DMS 273 (cell line): ENCODE measurements around the gene ANKAR.
"Not testable (repeated sequence)": the region's sequence is repeated elsewhere in the genome, so short reads cannot be mapped to it uniquely, and the experiment has no call there.

Source experiments
- DNase-seq: peaks from one replicate; lab custom pipeline; 2025; ENCODE audit not compliant: unreplicated experiment; lab: John Stamatoyannopoulos, UW

Gene ANKAR

GRCh38 chr2:189657867-189658266 lies 16.6 kb upstream of the ANKAR start:
- DNase-seq, result no peak

DNA sequence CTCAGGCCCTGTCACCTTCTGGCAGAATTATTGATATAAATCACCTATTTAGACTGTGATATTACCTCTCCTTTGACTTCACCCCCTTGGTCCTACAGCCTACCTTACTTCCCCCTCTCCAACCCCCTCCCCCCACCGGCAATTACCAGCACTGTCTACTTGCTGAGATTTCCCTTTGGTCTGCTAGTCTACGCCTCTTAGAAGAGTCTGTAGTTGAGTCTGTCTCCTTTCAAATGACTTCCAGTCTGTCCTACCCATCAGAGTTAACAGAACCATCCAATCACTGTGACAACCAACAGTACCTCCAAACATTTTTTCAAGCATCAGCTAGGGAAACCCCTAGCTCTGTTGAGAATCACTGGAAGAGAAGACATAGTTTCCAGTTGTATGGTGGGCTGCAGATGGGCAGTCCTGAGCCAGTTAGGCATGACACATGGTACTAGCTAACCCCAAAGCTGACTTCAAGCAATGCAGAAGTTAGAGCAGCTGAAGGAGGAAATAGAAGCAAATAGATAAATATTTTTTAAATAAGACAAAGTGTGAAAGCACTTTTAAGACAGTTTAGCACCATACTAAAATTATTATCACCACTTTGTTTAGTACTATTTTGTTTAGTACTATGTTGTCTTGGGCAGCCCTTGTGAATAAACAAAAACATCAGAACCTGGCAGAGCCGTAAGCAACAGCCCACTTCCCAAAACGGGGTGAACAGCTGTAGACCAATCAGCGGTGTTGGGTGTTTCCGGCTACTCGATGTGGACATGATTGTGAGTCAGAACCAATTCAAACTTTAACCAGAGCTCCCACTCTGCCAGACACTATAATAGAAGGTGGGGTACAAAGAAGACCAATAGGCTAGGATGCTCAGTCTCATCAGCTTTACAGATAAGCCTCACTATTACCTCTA lies 15.9 kb upstream of the ANKAR start:
- no peak for DNase-seq

GRCh38 chr2:189659734-189660133 lies 14.7 kb upstream of the ANKAR start:
- no peak for DNase-seq

DNA sequence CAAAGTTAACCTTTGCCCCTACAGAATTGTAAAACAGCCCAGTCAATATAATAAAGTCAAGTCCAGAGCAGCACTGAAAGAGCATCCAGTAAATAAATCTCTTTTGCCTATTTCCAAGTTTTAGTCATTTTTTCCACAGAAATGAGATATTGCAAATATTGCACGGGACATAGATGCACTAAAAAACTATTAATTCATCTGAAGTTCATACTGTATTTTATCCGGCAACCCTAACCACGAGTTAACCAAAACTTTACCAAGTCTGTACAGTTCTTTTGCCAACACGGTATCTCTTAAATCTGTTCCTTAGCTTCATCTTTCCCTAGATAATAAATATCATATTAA lies 13.7 kb upstream of the ANKAR start:
- DNase-seq, result no peak

- peak; percentile 99 for DNase-seq
Measured at GRCh38 chr2:189661148-189661956, 13.1 kb upstream of the ANKAR start, which contains the start of gene ASNSD1. TSS of gene ASNSD1 (plus strand) at chr2:189661459. CDS start at chr2:189666133, 4,674 bp downstream.

DNA sequence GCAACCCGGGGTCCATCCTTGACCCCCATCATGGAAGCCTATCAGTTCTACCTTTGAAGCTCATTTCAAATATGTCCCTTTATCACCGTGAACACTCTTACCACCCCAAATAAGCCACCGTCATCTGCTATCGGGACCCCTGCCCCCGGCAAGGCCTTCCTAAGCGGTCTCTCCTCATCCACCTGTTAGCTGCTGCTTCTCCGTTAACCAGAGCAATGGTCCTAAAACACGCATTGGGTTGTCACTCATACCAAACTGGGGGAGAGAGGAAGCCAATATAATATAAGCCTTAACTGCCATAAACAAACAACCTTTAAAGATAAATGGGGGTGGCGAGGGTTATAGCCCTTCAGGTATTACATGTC lies 12.5 kb upstream of the ANKAR start:
- peak; percentile 35 for DNase-seq

DNA sequence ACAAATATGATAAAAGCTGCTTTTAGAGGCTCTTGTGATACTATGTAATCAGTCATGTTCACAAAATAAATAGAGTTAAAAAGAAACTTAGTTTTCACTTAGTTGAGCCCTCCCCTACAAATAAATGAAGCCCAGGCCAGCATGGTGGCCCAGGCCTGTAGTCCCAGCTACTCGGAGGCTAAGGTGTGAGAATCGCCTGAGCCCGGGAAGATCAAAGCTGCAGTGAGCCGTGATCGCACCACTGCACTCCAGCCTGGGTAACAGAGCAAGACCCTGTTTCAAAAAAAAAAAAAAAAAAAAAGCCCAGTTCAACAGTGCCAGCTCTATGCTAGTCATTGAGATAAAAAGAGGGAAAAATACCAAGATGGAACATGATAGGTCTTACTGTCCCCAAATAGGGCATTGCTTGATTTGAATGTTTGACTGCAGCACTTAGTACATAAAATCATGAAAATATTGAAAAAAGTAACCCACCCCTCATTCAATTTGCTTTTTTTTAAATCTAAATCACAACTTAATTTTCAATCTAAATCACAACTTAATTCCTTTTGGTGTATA lies 11.7 kb upstream of the ANKAR start:
- DNase-seq, result no peak

GRCh38 chr2:189663319-189663718 lies 11.2 kb upstream of the ANKAR start:
- not testable (repeated sequence) for DNase-seq

- DNase-seq, result no peak
Measured at GRCh38 chr2:189669913-189670312, 4.6 kb upstream of the ANKAR start.

DNA sequence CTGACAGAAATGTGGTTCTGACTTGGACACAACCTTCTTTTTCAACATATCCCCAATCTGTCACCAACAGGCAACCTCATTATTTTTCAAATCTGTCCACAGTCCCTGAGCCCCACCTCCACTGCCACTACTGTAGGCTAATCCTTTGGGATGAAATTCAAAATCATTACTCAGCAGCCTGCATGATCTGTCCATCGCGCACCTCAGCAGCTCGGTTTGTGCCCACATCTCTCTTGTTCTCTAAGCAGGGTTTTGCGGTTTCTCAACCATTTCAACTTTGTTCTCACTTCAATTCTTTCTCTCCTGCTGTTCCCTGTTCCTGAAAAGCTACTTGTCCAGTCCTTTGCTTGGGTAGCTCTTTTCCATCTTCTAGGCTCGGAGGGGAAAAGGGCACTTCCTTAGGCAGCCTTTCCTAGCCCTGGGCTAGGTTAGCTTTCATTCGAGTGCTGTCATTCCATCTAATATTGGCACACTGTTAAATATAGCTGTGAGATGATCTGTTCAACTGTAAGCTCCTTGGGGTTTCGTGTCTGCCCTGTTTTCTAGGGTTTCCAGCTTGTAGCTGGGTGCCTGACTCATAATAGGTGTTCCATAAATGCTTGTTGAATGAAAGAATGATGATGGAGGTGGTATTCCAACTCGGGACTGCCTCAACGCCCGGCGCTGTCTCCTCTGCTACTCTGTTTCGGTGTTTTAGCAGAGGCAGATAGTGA lies 653 bp upstream of the ANKAR start:
- no peak for DNase-seq

- no peak for DNase-seq
Measured at GRCh38 chr2:189676471-189676870, 2.0 kb downstream of the ANKAR start.

GRCh38 chr2:189679226-189679625 lies 4.8 kb downstream of the ANKAR start:
- no peak for DNase-seq

GRCh38 chr2:189681203-189681602 lies 6.7 kb downstream of the ANKAR start:
- DNase-seq, result no peak

GRCh38 chr2:189681903-189682302 lies 7.4 kb downstream of the ANKAR start:
- no peak for DNase-seq

- no peak for DNase-seq
Measured at GRCh38 chr2:189683348-189683747, 8.9 kb downstream of the ANKAR start.

GRCh38 chr2:189684811-189685210 lies 10.3 kb downstream of the ANKAR start:
- no peak for DNase-seq

- peak; percentile 18 for DNase-seq
Measured at GRCh38 chr2:189685540-189686229, 11.2 kb downstream of the ANKAR start.

DNA sequence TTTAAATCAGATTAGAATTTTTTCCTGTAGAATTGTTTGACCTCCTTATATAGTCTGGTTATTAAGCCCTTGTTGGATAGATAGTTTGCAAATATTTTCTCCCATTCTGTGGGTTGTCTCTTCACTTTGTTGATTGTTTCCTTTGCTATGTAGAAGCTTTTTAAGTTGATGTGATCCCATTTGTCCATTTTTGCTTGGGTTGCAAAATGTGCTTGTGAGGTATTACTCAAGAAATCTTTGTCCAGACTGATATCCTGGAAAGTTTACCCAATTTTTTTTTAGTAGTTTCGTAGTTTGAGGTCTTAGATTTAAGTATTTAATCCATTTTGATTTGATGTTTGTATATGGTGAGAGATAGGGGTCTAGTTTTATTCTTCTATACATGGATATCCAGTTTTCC lies 13.3 kb downstream of the ANKAR start:
- DNase-seq, result not testable (repeated sequence)

GRCh38 chr2:189696223-189696622 lies 21.8 kb downstream of the ANKAR start:
- DNase-seq, result no peak

DNA sequence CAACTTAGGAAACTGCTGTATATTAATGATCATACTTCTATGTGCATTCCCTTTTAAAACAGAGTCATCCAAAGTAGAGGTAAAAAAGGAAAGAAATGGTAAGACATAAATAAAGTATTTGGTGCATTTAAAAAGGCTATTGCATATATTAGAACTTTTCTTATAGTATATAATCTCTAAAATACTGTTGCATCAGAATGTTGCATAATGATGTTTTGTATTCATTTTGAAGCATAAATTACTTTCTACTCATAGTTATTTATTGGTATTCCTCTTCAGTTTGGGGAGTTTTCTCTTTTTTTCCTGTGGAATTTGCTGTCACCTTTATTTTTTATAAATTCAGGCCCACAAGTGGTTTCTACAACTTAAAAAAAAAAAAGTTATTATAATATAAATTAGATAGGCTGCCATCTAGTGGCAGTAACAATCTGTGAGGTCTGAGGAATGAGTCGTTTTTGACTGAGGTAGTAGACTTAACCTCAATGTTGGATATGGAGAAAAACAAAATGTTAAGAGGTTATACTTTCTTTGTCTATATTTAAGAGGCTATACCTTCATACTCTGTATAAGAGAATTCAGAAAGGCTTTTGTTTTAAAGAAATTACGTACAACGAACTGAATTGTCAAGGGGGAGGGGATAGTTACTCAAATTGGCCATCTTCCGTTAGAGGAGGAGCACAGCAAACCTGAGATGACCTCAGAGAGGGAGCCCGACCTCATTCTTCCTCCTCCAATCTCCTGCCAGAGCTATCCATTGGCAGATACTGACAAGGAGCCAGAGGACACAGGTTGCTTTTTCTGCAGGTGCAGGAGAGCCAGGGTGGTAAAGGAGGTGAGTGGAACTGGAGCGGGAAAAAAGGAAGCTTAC lies 23.8 kb downstream of the ANKAR start:
- DNase-seq, result peak; percentile 60
